KBM-7 (cell line): Measurements from ENCODE around the gene LMO3.

Experiments used
- DNase-seq: peaks from one replicate; pipeline ENCODE4 v3.0.0-alpha.2; 2015
- in situ Hi-C: fragments of 300-500 bp; cut with MboI; formaldehyde crosslinking; loops from 2 replicates; pipeline ENCODE4 v1.14.3; 2020; ENCODE audit warnings: low sequenced_read_pairs, low pct_unique_long_range_greater_than_20kb, mixed read lengths

Gene LMO3

DNA sequence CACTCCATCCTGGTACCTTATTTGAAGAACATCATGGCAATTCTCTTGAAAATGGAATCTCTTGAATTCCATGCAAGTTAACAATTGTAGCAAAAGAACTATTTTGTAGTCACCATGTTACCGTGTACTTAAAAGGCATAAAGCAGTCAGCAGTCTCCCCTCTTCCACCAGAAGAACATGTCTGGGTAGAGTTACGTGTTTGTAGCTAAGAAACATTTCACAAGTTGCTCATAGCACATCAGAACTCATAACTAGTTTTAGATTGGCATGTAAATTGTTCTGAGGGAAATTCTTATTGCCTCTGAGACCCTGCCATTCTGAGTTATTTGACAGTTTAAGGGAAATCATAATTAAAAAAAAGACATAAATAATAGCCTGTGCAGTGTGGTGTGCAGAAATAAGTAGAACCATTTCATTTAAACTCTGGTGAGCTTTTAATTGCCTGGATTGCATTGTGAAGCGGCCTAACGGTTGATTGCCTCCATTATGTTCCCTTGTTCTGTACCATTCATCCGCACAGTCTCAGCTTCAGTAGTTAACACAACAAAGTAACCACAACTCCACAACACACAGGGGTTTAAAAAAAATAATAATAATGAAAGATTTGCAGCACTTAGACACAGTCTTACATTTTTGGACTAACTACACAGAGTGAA lies 2.6 kb downstream of the LMO3 start:
- in situ Hi-C loops, result no loop called here
- DNase-seq, result no peak

DNA sequence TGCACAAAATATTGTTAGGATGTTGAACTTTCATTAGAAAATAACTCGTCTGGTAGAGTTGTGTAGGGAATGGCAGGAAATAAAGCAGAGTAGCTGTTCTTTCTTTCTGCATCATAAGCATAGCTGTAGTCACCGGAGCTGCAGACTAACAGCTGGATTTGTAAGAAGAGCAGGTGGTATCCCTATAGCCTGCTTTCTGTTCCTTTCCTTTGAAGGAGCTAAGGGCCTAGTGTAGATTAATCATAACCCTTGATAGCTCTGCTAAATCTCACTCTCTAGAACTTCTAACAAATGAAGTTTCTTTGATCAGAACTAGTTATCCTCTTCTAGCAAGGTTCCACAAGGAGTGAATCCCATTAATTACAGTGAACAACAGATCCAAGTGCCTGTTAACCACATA lies 3.5 kb downstream of the LMO3 start:
- no peak for DNase-seq
- in situ Hi-C loops, result no loop called here

DNA sequence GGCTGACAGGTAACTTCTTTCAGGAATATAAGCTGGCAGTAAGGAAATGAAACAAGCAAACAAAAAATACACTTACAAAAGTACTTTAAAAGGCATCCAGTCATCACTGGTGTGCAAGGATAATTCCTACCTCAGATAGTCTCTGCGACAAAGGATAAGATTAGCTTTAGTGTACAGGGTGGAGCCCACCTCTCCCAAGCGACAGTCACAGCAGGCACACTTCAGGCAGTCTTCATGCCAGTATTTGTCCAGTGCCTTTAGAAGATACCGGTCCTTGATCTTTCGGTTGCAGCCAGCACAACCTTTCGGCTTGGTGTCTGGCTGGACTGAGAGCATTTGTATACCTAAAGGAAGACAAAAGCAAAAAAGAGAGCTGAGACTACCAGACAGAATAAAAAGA lies 5.4 kb downstream of the LMO3 start:
- DNase-seq, result no peak

DNA sequence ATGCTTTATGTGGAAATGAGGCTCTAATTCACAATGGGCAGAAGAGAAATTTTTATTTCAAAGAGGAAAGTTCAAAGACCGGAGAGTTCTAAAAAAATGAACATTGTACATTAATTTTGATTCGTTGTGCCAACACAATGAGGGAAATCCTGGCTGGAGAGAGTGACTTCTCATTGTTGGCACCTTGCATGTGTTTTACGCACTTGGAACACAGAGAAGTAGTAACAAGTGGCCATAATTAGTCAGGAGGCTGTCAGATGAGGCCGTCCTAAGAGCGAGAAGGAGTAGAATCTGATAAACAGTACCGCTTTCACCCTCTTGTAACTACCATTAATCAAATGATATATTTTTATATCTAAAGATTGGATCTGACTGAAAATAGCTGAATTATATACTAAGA lies 6.9 kb downstream of the LMO3 start:
- in situ Hi-C loops, result no loop called here
- DNase-seq, result no peak

More for the DNA sequence above, 5.4 kb downstream of the LMO3 start:
- in situ Hi-C loops, result no loop called here

DNA sequence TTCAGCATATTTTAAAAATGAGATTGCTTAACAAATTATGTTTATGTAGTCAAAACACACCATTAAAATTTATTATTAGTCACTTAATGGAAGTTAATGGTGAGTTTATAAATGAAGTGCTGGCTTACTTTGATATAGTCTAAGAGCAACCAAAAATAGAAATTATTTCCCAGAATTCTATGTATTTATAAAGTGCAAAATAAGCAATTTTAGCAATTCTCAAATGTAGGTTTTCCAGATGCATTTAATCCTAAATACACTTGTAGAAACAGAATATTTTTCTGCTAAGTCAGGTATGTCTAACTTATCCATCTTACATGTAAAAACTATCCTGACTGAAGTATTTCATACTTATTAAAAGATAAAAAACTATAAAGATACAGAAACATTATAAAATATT lies 11.2 kb downstream of the LMO3 start:
- in situ Hi-C loops, result no loop called here
- DNase-seq, result no peak

DNA sequence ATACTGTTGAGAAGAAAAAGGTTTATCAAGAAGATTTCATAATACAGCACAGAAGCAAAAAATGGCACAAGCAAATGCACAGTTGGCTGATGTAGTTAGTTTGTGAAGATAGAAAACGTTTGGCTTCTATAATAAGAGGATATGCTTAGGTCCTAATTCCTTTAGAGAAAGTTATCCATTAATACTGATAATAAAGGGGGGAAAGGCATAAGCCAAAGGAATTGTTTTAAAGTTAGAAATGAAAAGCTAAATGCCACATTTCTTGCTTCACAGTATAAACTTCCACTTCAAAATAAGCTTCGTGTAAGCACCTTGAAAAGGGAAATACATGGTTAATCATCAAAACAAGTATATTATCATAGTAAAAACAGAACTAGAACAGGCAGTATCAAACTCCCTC lies 12.4 kb downstream of the LMO3 start:
- DNase-seq, result no peak
- in situ Hi-C loops, result no loop called here

DNA sequence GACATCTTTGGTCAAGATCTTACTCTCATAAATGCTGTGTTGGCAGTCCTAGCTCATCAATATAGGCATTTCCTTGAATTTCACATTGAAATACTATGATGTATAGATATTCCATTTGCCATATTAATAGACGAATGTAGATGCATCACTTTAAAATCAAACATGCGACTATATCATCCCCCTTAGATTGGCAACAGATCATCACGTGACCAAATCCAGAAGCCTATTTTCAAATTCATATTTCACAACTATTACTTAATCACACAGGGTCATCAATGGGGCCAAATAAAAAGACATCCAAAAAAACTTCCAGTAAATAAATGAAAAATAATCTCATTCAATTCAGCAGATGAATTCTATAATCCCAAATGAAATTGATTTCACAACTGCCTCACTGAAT lies 15.3 kb downstream of the LMO3 start:
- in situ Hi-C loops, result no loop called here
- DNase-seq, result no peak

DNA sequence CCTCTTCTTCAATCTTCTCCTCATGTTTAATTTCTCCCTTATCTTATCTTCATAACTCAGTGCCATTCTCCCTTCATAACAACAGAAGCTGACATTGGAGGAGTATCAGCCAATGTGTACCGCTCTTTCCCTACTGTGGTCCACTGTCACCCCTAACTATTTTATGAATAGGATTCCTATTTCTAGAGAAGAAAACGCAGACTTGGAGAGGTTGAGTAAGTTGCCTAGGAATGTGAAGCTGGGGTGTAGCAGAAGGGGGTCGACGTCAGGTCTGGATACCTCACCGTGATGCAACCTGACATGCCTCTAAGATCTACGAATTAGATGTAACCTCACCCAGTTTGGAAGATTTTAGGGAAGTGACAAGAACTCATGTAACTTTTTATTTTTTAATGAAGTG lies 17.1 kb downstream of the LMO3 start:
- in situ Hi-C loops, result no loop called here
- no peak for DNase-seq

DNA sequence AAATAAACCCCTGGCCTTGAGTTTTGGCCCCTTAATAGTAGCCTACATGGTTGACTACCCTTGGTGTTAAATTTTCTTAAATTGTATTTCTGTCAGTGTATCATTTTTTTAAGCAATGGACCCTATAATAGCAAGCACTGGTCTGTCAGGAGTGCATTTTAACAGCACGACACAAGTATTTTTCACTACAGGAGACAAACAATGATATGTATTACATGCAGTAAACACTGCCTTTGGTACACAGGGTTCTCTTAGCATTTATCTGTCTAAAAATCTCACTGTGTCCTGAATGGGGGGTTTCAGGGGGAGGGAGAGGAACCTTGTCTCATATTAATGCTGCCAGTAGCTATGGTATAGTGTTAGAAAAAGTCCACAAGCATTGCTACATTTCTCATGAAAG lies 18.4 kb downstream of the LMO3 start:
- in situ Hi-C loops, result no loop called here
- DNase-seq, result no peak

DNA sequence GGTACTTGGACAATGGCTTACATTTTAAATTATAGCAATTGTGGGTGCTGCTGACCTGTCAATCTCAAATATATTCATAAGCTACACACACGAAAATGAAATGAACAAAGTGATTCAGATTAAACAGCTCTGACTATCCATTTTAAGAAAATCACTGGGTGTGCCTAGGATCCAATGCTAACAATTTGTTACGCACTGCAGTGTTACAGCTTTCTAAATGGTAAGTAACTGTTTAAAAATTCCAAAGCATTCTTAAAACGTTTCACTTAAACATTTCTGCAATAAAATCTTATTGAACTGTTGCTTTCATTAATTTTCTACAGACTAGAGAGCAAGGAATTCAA lies 18.9 kb downstream of the LMO3 start:
- in situ Hi-C loops, result no loop called here
- no peak for DNase-seq

DNA sequence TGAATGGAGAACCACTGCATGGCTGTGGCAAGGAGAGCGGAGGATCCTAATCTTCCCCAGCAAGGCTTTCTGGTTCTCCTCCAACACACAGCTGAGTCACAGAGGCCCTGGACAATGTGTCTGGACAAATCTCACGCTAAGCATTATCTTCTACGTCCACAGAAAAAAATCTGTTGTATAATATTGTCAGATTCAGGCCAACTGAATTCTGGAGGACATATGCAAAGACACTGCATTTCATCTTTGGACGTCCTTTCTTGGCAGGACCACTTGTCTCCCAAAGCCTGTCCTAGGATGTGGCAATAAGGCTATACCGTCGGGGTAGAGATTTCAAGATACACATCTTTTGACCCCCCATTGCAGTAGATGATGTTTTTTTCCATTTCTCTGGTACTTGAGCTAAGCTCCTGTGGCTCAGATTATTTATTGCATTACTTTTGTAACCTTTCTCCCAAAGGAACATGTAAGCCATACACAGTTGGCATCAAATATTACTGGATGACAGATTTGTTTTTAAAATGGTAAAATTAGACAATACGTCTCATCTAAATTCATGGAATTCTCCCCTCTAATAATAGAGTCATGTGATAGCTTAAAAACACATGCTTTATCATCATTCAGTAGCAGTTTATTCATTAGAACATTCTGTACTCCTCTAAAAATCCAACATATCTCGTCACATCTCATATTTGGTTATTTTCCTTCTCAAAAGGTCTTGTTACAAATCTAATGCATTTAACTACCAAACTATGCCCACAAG lies 19.4 kb downstream of the LMO3 start:
- in situ Hi-C loops, result no loop called here
- no peak for DNase-seq

DNA sequence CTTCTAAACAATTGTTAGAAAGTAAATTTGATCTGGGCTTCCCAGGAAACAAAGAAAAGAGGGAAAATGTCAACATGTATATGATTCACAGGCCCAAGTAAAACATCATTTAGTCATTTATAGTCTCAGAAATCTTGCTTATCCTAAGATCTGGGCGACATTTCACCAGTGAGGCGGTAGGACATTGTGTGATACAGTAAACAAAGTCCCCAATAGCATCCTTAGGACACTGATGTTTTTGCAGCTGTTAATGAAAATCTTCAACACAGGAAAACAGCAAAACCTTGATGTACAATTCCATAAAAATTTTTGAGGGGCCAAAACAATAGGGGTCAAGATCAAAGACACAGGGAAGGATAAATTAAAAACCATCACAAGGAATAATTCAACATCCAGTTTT lies 20.2 kb downstream of the LMO3 start:
- in situ Hi-C loops, result no loop called here

DNA sequence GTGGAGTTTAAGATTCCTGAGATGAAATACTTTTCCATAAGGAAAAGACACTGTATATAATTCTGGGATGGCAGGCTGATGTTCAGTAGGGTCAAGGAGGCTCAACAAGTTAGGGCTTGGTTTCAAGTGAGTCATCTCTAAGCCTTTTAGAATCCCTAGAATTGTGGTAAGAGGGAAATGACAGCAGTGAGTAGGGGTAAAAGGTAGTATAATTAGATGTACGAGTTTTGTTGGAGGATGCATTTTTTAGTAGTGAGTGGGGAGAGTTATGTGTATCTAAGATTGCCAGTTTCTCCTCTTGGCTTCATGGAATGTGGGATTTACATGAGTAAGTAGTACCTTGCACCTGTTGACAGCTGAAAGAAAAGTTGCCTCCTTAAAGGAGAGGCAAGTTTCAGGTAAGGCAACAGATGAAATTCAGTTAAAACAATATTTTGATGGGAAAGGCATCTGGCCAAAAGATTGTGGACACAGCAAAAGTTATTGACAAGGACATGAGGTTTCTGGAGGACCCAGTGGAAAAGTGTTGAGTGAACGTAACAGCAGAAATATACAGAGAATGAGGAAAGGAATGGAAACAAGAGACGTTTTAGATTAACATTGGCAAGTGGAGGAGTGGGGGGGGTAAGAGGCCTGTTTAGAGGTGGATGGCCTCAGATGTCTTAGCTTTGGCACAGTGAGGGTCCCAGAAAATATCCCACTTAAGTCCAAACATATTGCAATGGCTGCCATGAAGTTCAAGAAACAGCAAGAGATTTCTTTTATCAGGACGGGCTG lies 21.8 kb downstream of the LMO3 start:
- no peak for DNase-seq

More for the DNA sequence above, 20.2 kb downstream of the LMO3 start:
- DNase-seq, result no peak

DNA sequence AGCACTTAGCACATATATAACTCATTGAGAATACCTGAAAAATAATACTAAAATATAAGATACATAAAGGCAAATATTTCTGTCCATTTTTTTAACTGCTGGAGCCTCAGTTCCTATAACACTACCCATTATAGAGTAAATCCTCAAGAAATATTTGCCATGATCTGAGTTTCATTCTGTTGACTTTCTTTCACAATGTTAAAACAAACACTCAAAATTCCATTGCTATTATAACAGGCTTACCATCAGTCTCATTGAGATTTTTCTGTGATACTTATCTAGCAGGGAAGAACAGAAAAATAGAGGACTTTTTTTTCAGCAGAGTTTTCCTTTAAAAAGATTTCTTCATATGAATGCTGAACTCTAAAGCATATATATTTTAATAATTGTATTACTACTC lies 24.5 kb downstream of the LMO3 start:
- no peak for DNase-seq
- in situ Hi-C loops, result no loop called here

More for the DNA sequence above, 21.8 kb downstream of the LMO3 start:
- in situ Hi-C loops, result no loop called here

DNA sequence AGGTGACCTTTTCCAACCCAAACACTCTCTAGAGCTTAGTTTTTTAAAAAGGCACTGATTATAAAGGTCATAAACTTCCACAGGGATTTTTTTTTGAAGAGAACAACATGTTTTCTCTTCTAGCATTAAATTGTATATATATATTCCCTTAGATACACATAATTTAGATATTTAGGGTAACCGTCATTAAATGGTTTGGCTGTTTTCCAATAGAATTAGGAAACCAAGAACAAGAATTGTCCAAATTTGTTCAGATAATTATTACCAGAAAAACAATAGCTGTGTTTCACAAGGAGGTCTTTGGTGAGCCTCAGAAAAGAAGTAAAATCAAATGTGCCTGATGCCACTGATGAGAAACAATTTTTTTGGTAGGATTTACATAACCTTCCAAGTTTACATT lies 26.9 kb downstream of the LMO3 start:
- in situ Hi-C loops, result no loop called here
- DNase-seq, result no peak

DNA sequence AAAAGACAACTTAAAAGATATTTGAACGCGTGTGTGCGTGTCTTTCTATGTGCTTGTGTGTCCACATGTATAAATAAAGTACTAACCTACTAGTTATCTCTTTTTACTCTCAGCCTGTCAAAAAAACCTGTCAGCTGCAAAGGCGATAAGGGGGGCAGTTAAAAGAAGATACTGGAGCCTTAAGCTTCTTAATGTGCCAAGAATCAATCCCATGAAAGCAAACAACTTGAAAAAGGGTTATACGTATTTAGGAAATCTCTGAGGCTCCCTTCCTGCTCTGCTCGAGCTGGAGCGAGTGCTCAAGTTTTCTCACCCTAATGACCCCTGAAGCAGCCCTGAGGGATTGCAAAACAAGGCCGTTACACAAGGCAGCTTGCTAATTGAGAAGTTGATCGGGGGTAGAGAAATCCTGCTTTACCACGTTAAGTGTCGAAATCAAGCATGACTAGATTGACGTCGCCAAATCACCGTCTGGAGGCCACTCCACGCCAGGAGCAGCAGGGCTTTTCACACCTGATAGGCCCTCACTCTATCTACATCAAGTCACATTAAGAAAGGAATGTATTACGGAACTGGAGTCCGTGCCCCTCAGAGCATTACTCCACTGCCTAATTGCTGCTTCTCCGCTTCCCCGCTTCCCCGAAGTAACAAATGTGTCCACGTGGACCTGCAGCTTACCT lies 32.4 kb downstream of the LMO3 start:
- in situ Hi-C loops, result no loop called here
- DNase-seq, result no peak

DNA sequence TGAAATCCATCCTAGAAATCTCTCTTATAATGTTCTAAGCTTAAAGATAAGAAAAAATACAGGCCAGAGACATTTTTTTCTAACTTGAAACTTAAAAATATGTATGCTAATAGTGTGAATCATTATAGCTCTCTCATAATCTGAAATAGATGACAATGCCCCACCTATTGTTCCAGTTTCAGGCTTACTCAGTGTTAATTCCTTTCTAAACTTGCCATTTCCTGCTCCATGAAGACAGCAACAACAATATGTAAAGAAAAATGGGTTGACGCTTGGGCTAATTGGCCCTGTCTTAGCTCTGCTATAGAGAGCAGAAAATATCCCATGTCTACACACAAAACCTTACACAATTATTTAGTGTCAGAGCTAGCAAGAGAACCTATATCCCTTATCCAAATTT lies 37.1 kb downstream of the LMO3 start:
- in situ Hi-C loops, result no loop called here

DNA sequence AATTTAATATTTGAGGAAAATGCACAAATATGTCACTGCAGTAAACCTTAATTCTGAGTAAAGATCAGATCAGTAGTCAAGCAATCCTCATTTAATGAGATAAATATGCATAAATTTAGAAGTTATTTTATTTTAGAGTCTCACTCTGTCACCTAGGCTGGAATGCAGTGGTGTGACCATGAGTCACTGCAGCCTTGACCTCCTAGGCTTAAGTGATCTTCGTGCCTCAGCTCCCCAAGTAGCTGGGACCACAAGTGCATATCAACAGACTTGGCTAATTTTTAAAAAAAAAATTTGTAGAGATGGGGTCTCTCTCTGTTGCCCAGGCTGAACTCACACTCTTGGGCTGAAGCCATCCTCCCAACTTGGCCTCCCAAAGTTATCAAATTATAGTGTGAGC lies 41.3 kb downstream of the LMO3 start:
- DNase-seq, result no peak
- in situ Hi-C loops, result no loop called here

More for the DNA sequence above, 37.1 kb downstream of the LMO3 start:
- no peak for DNase-seq

DNA sequence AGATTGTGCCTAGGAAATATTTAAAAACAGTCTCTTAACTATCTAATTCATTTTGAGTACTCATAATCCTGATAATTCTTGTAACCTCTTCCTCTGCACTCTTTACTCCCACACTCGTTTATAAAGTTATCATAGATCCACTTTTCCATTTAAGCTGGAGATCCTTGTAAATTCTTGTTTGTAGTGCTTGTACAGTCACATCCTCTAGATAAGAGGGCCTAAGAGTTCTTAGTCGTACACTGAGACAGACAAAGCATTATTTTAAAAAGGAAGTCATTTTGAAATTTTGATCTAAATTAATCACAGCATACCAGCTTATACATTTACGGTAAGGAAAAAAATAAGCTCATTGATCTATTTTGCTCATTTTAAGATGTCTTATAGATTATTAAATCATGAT lies 42.5 kb downstream of the LMO3 start:
- DNase-seq, result no peak
- in situ Hi-C loops, result no loop called here

DNA sequence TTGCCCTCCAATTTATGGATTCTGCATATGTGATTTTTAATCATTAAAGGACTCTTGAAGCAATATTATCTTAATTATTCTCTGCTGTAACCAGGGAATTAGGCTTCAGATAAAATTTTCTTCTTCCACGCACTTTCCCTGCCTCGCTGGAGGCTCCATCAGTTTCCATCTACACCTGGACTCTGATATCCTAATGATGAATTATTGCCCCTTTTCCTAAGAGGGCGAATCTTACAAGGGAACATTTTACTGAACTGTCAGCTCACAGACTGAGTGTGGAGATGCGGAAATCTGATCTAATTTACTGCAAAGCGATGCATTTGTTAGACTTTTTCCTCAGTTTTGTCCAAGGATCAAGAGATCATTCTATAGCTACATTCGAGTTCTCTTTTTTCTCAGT lies 43.0 kb downstream of the LMO3 start:
- no peak for DNase-seq
- in situ Hi-C loops, result no loop called here
